ENCODE measurements around the gene APOM.

The APOM gene

DNA sequence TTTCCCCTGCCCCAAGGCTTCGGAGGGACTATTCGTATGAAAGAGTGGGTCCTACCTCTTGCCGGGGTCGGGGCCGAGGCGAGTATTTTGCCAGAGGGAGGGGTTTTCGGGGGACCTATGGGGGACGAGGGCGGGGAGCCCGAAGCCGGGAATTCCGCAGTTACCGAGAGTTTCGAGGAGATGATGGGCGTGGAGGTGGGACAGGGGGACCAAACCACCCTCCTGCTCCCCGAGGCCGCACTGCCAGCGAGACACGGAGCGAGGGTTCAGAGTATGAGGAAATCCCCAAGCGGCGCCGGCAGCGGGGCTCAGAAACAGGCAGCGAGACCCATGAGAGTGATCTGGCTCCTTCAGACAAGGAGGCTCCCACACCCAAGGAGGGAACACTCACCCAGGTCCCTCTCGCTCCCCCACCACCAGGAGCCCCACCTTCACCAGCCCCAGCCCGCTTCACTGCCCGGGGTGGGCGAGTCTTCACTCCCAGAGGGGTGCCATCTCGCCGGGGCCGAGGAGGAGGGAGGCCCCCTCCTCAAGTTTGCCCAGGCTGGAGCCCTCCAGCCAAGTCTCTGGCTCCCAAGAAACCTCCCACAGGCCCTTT, 23.9 kb upstream of the APOM start:
- DNase-seq, result no peak

GRCh38 chr6:31632279-31632946, 23.3 kb upstream of the APOM start:
- DNase-seq, result no peak

- no peak for DNase-seq
Measured at GRCh38 chr6:31633447-31633846, 22.2 kb upstream of the APOM start.

- no peak for DNase-seq
Measured at GRCh38 chr6:31634131-31634530, 21.6 kb upstream of the APOM start.

GRCh38 chr6:31634969-31635575, 20.6 kb upstream of the APOM start:
- DNase-seq, result no peak

- DNase-seq, result no peak
Measured at GRCh38 chr6:31636698-31637596, 18.7 kb upstream of the APOM start.

DNA sequence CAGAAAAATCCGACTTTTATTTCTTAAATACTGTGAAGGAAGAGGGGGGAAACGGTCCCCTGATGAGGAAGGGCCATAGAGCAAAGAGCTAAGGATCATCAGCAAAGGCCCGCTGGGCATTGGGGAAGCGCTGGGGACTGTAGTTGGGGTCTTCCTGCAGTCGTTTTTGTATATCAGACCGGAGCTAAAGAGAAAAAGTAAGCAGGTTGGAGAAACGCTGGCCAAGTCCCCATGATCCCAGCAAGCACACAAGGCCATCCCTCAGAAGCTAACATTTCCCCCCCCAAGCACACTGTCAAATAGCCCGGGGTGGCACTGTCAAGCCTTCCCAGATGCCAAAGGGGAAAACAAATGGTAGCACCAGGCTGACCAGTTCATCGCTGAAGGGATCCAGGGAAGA, 16.7 kb upstream of the APOM start:
- DNase-seq, result no peak

- no peak for DNase-seq
Measured at GRCh38 chr6:31639449-31639861, 16.2 kb upstream of the APOM start.

GRCh38 chr6:31640612-31641011, 15.1 kb upstream of the APOM start:
- DNase-seq, result no peak

GRCh38 chr6:31641370-31641769, 14.3 kb upstream of the APOM start:
- no peak for DNase-seq

DNA sequence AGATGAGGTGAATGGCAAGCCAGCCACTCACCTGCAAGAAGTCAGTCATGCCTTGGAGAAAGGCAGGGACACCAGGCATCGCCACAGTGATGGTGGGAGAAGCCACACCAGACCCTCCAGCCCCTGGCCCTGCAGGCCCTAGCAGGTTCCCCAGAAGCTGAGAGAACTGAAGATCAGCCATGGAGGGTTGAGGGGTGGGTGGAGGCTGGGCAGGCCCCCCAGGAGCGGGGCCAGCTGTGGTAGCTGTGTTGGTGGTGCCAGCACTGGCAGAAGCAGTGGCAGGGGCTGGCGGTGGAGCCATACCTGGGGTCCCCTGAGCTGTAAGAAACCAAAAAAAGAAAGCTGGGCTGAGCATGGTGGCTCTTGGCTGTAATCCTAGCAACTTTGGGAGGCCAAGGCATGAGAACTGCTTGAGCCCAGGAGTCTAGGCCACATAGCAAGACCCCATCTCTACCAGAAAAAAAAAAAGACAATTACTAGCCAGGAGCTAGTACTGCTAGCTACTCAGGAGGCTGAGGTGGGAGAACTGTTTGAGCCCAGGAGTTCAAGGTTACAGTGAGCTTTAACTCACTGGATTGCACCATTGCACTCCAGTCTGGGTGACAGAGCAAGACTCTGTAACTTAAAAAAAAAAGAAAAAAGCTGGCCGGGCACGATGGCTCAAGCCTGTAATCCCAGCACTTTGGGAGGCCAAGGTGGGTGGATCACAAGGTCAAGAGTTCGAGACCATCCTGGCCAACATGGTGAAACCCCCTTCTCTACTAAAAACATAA, 12.7 kb upstream of the APOM start:
- no peak for DNase-seq

- no peak for DNase-seq
Measured at GRCh38 chr6:31643818-31644454, 11.8 kb upstream of the APOM start.

DNA sequence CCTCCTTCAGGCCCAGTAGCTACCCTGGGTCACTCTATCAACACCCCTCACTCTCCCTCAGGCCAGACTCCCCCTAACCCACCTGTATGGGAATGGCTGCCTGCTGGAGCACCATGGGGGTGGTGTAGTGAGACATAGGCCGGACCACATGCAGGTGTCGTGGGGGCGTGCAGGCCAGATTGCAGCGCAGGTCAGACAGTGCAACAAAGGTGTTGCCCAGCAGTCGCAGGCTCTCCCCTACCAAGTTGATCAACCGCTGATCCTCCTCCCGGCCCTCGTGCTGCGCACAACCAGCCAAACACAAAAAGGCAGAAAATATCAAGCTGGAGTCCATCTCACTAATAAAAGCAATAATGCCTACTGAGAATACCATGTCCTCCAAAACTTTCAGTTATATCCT, 10.4 kb upstream of the APOM start:
- no peak for DNase-seq

GRCh38 chr6:31651602-31652191, 4.0 kb upstream of the APOM start:
- peak; percentile 83 for DNase-seq

GRCh38 chr6:31652925-31653724, 2.6 kb upstream of the APOM start:
- DNase-seq, result no peak

GRCh38 chr6:31654574-31655348, 933 bp upstream of the APOM start:
- no peak for DNase-seq

GRCh38 chr6:31657406-31658157, 1.9 kb downstream of the APOM start:
- DNase-seq, result no peak

DNA sequence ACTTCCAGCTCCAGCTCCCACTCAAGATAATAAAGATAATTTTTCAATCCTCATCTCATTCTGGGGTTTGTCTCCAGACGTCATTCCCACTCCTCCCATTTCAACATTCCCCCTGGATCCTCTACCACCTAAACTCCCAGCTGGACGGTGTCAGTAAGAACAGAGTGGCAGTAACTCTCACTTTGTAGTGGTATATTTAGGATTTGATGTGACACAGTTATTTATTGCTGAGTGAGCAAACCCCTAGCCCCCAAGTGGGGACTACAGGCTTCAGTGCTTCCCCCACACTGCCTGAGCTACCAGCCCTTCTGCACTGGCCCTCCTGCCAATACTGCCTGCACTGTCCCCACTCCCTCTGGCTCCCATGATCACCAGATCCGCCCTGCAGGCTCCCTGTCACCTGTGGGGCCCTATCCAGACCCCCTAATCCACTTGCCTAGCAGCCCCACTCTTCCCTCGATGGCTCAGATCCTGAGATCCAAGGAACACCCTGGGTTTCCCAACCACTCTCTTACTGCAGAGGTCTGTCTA, 2.5 kb downstream of the APOM start:
- DNase-seq, result no peak

All from NCI-H510A treated with DMSO at 0.1 percent for 48 hours (cell line).